Heart right ventricle (tissue), 16 donors: Measurements from ENCODE around the gene HESX1. TPM values are rescaled to one million over a fixed set of nuclear protein-coding genes. Genes with fewer than 3 reads are reported as not detected.
A peak's percentile ranks its signal among the peaks of the same experiment; 100 is the strongest.

Source experiments
- ATAC-seq, 8 donors: fragments of 200-7000 bp; cut with Tn5 transposase; one replicate each; pipeline ENCODE4 v1.9.1; 2020; ENCODE audit warnings: mild to moderate bottlenecking in 8 of 8, moderate library complexity in 8 of 8, moderate number of reproducible peaks in 1 of 8
- DNase-seq, 2 donors: peaks; one replicate each; pipeline ENCODE4 v3.0.0-alpha.2; 2020
- H3K27ac ChIP-seq, 10 donors: fragments of 200-600 bp; sonication (generic) in 2 of 10; one replicate each; pipeline versions ENCODE4 v1.5.0 to v1.8.0; 2020 to 2022; ENCODE audit warnings: mild to moderate bottlenecking in 3 of 10
- H3K27me3 ChIP-seq, 7 donors: fragments of 200-600 bp; one replicate each; pipeline ENCODE4 v1.8.0; 2021 to 2022; ENCODE audit warnings: mild to moderate bottlenecking in 2 of 7
- H3K36me3 ChIP-seq, 9 donors: fragments of 200-600 bp; sonication (generic) in 1 of 9; one replicate each; pipeline versions ENCODE4 v1.5.0 to v1.8.0; 2020 to 2022; ENCODE audit warnings: mild to moderate bottlenecking in 2 of 9
- H3K4me1 ChIP-seq, 9 donors: fragments of 200-600 bp; sonication (generic) in 1 of 9; one replicate each; pipeline versions ENCODE4 v1.5.0 to v1.8.0; 2020 to 2022; ENCODE audit warnings: mild to moderate bottlenecking in 4 of 9
- H3K4me3 ChIP-seq, 10 donors: fragments of 200-600 bp; sonication (generic) in 2 of 10; one replicate each; pipeline versions ENCODE4 v1.5.0 to v1.8.0; 2020 to 2022; ENCODE audit warnings: mild to moderate bottlenecking in 7 of 10, moderate library complexity in 2 of 10
- H3K9me3 ChIP-seq, 11 donors: fragments of 200-600 bp in 10 of 11; sonication (generic) in 2 of 11; one replicate each; pipeline versions ENCODE4 v1.5.0 to v1.8.0; 2013 to 2022; ENCODE audit warnings: mild to moderate bottlenecking in 2 of 11, control low read depth in 1 of 11, moderate library complexity in 1 of 11
- WGBS, 2 donors: extraction: QIAGEN DNeasy Blood & Tissue Kit; methylation state at CpG; one replicate each; pipeline ENCODE4 v1.1.7; 2013; ENCODE audit warnings: inconsistent platforms in 1 of 2; 5-methylcytosine and 5-hydroxymethylcytosine counted together
- intact Hi-C, 10 donors: fragments of 100-400 bp; cut with DNase I; formaldehyde crosslinking; loops; one replicate each; pipeline versions ENCODE4 v1.11.1 to v1.14.2; 2022
- polyA plus RNA-seq, 2 donors: library from polyadenylated mRNA; stranded (reverse); fragments of 200-250 nt; gene quantifications; one replicate each; pipeline ENCODE4 v1.2.3, GENCODE V29; 2013
- total RNA-seq, 10 donors: library from RNA; stranded (reverse); fragmentation: NEBNext Ultra II Directional in 3 of 10; extraction: Animal tissue kit (Norgen Biotek cat#: 25700) in 3 of 10; gene quantifications; one replicate each; pipeline versions ENCODE4 v1.2.1 to v1.2.4, GENCODE V29; 2021 to 2023
- TF ChIP-seq, protein P1 (sequence below), 9 donors: fragments of 200-600 bp; sonication (generic) in 2 of 9; IDR thresholded peaks; one replicate each; pipeline versions ENCODE4 v1.5.0 to v1.8.0; 2021 to 2022; ENCODE audit warnings: antibody characterized with exemption in 9 of 9, mild to moderate bottlenecking in 5 of 9, moderate library complexity in 1 of 9
- donor health status: Arrhythmogenic right ventricular cardiomyopathy.
- donor health status: ischemic (EF 13 %, LVEDD 7.1; RV severe dilation, severe dysfunction).
- donor health status: healthy with polysubstance abuse.
- donor health status: DM: no; HTN: yes; CAD: no.
- donor health status: DM: no; HTN: no; CAD: no.
- donor health status: ischemic (EF 25% LVEDD 6.9; RV normal size, moderate dysfunction).
- donor health status: ischemic (EF 25% LVEDD 5.7; RV mildly dilated, moderate dysfunction).
- donor health status: healthy.
- donor health status: DM: yes; HTN: yes; CAD: no.
- donor health status: Ischemic cardiomyopathy.
- donor health status: ischemic (EF 35%, LVEDD 5.7; RV mildly dilated, moderate dysfunction).
- donor health status: nonischemic (EF 11% LVEDD 7.7; RV severe dilation, severe dysfunction).
- donor health status: DM: yes; HTN: yes; CAD: no.
- donor health status: PGD.
- donor health status: ischemic (EF 29% LVEDD 5.4; RV normal size, mild dysfunction).
- donor health status: nonischemic (EF 23%, LVEDD 6.1; RV moderate dilation, normal function).

HESX1 gene
- total and polyA plus RNA-seq, 12 donors: 0.22 to 1.5 (median 0.54) TPM; not detected in 4

DNA sequence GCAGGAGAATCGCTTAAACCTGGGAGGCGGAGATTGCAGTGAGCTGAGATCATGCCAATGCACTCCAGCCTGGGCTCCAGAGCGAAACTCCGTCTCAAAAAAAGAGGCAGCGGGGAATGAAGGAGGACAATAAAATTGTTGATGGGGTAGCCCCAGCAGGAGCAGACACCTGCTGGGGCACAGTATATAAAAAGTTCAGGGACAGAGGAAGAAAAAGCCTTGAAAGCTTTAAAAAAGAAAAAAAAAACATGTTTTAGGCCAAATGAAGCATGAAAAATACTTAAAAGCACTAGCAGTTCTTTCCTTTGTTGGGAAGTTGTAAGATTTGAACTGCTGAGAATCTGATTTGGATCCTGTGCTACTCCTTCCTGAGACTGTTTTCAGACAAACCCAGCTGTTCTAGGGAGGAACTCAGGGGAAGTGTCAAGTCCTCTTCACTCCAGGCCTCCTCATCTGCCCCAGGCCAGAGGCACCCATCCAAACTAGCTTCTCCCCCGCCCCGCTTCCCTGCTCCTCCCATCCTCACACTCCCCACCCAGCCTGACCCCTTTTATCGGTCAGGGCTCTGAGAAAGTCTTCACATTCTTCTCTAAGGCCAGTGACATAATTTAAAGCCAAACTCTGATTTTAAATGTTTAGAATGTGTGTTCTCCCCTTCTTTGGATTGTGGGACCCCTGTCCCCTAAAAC lies 39.6 kb downstream of the HESX1 start:
- intact Hi-C loops: loop anchor here in 3 of 10 donors (5.0 to 10.0 kb wide), 2 partner anchors 58 to 65 kb away; partner anchors contain the start of gene APPL1 (in 1 of the 3)
- no peaks in the 10 kb centered on the region for H3K36me3 ChIP-seq
- H3K4me3 ChIP-seq: no peak overlapping the region
- ATAC-seq (peak in 7 of 8 donors; percentile 8 to 69 (median 64)), DNase-seq (peak; percentile 51 to 66)
- peaks cover 4 to 82% (median 44%) of the 10 kb centered on the region in 9 donors for H3K4me1 ChIP-seq
- no peaks in the 10 kb centered on the region for H3K9me3 ChIP-seq
- 53 to 62% methylated on average over 8 of the region's 8 CpGs for WGBS, 2 donors
- H3K27me3 ChIP-seq: peaks cover 0 to 65% (median 0%) of the 10 kb centered on the region in 7 donors
- peak overlapping the region in 9 of 10 donors; percentile 27 to 83 (median 59) for H3K27ac ChIP-seq
- TF ChIP-seq, protein P1, sequence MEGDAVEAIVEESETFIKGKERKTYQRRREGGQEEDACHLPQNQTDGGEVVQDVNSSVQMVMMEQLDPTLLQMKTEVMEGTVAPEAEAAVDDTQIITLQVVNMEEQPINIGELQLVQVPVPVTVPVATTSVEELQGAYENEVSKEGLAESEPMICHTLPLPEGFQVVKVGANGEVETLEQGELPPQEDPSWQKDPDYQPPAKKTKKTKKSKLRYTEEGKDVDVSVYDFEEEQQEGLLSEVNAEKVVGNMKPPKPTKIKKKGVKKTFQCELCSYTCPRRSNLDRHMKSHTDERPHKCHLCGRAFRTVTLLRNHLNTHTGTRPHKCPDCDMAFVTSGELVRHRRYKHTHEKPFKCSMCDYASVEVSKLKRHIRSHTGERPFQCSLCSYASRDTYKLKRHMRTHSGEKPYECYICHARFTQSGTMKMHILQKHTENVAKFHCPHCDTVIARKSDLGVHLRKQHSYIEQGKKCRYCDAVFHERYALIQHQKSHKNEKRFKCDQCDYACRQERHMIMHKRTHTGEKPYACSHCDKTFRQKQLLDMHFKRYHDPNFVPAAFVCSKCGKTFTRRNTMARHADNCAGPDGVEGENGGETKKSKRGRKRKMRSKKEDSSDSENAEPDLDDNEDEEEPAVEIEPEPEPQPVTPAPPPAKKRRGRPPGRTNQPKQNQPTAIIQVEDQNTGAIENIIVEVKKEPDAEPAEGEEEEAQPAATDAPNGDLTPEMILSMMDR (IDR thresholded peaks at IDR 0.05): no peak

DNA sequence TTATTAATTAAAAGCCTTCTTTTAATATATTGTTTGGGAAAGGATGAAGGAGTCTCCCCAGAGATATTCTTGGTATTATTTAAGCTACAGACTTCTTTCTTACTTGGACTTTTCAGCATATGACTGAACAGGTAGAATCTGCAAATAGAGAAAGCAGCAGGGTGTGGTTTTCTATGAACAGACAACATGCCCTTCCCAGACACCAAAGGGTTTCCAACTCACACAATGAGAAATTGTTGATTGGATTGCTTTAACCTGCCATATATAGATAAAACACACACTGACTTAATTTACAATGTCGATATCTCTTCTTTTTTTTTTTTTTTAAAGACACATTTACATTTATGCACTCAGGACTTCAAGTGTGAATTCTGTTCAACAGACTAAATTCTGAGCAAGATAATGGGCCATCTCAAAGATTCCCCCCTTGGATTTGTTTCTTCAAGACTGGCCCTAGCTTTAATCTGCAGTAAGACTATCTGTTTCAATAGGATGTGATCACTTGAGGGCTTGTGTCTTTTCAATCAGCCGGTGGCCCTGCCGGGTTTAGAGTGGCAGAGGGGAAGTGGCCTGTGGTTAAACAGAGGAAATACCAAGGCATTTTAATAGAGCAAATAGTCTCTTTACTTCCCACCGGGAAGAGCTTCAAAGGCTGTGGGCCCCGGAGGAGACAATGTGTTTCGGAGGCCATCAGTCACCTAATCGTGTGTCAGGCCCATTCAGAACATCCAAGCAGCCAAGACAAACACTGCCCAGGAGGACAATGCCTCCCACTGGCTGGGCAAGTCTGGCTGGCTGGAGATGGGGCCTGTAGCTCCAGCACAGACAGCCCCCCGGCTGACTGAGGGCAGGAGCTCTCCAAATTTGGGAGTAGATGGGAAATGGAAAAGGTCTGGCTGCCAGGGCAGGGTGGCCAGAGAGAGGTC lies 40.7 kb downstream of the HESX1 start:
- intact Hi-C loops: no loop called here
- TF ChIP-seq, protein P1 (IDR thresholded peaks at IDR 0.05): no peak
- DNase-seq (no peak), ATAC-seq (no peak)
- Histone ChIP-seq H3K9me3 (no peaks in the 10 kb centered on the region), H3K27ac (peak overlapping the region in 8 of 10 donors; percentile 29 to 83 (median 59)), H3K4me3 (no peak overlapping the region), H3K36me3 (no peaks in the 10 kb centered on the region), H3K27me3 (peaks cover 0 to 64% (median 0%) of the 10 kb centered on the region in 7 donors), H3K4me1 (peaks cover 4 to 86% (median 43%) of the 10 kb centered on the region in 9 donors)
- WGBS, 2 donors: 40 to 45% methylated on average over 8 of the region's 8 CpGs

DNA sequence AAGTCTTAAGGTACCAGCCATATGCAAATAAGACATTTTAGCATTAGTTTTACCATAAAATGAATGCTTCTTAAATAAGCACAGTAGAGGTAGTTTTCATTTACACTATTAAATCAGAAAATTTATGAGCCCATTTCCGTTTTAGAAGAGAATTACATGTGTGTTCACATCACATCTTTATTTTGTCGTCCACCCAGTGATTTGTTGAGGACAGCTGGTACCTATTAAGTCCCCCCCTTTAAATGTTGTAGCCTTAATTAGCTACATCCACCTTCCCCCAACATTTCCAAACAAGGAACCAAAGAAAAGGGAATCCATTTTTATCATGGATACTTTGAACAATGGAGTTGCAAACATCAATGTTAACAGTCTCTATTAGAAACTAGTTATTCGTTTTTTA lies 41.5 kb downstream of the HESX1 start:
- intact Hi-C loops: no loop called here
- Histone ChIP-seq H3K36me3 (no peaks in the 10 kb centered on the region), H3K4me3 (no peak overlapping the region), H3K27me3 (peaks cover 0 to 58% (median 0%) of the 10 kb centered on the region in 7 donors), H3K9me3 (no peaks in the 10 kb centered on the region), H3K4me1 (peaks cover 4 to 82% (median 40%) of the 10 kb centered on the region in 9 donors), H3K27ac (no peak overlapping the region)
- TF ChIP-seq, protein P1 (IDR thresholded peaks at IDR 0.05): no peak
- DNase-seq (no peak), ATAC-seq (no peak)
- 76 to 90% methylated on average over 3 of the region's 3 CpGs for WGBS, 2 donors

DNA sequence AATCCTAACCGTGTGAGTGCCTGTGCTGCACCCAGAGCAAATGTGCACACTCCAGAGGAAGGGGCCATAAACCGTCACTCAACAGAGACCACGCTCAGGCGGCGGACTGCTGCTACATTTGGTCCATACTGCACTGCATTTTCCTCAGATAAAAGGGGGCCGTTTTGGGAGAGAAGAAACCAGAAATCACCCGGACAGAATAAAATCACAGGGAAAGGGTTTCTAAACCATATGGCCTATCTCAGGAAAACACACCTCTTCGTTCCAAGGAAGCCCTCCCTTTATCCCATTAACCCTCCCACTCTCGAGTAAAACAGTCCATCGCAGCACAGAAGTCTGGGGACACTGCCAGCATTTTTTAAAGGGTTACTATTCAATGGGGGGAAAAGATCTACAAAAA lies 42.2 kb downstream of the HESX1 start:
- H3K4me3 ChIP-seq: no peak overlapping the region
- no peak for DNase-seq
- TF ChIP-seq, protein P1 (IDR thresholded peaks at IDR 0.05): no peak
- no peaks in the 10 kb centered on the region for H3K36me3 ChIP-seq
- ATAC-seq: no peak
- WGBS, 2 donors: 47 to 58% methylated on average over 10 of the region's 10 CpGs
- intact Hi-C loops: no loop called here
- peaks cover 4 to 74% (median 38%) of the 10 kb centered on the region in 9 donors for H3K4me1 ChIP-seq
- no peak overlapping the region for H3K27ac ChIP-seq
- H3K27me3 ChIP-seq: peaks cover 0 to 51% (median 0%) of the 10 kb centered on the region in 7 donors
- no peaks in the 10 kb centered on the region for H3K9me3 ChIP-seq
